AG09309 (cell line): ENCODE results near the gene EVC2.

Experiments used
- DNase-seq: peaks from one replicate; pipeline ENCODE4 v3.0.0-alpha.2; 2010; ENCODE audit warnings: low read depth
- H3K4me3 ChIP-seq: 2 replicates; pipeline ENCODE4 v1.5.1; 2011; ENCODE audit warnings: mild to moderate bottlenecking, low read depth, low read length, moderate library complexity; ENCODE audit not compliant: control insufficient read depth
- CTCF ChIP-seq: IDR thresholded peaks from 2 replicates; pipeline ENCODE4 v1.5.1; 2011; ENCODE audit warnings: mild to moderate bottlenecking, low read depth, low read length, inconsistent platforms; ENCODE audit not compliant: insufficient read depth, control insufficient read depth; ENCODE audit errors: missing control alignments

EVC2 gene

GRCh38 chr4:5539584-5539983 lies 168.8 kb downstream of the EVC2 start:
- DNase-seq = no peak
- TF ChIP-seq CTCF = no peak
- no peak overlapping the region for H3K4me3 ChIP-seq

GRCh38 chr4:5532100-5532499 lies 176.3 kb downstream of the EVC2 start:
- DNase-seq = no peak
- no peak for TF ChIP-seq CTCF
- no peak overlapping the region for H3K4me3 ChIP-seq

GRCh38 chr4:5528031-5528436 lies 180.3 kb downstream of the EVC2 start:
- TF ChIP-seq CTCF = no peak
- no peak for DNase-seq
- no peak overlapping the region for H3K4me3 ChIP-seq

GRCh38 chr4:5527211-5527610 lies 181.1 kb downstream of the EVC2 start:
- TF ChIP-seq CTCF = no peak
- no peak for DNase-seq
- no peak overlapping the region for H3K4me3 ChIP-seq

- TF ChIP-seq CTCF = no peak
- DNase-seq = no peak
- H3K4me3 ChIP-seq = no peak overlapping the region
Measured at GRCh38 chr4:5526080-5526846, 182.1 kb downstream of the EVC2 start.

- no peak for TF ChIP-seq CTCF
- no peak for DNase-seq
- H3K4me3 ChIP-seq = no peak overlapping the region
Measured at GRCh38 chr4:5524446-5525299, 183.7 kb downstream of the EVC2 start.
